T follicular helper cell (primary cell): Measurements from ENCODE around the gene ATRX.
"Not testable (repeated sequence)": the region's sequence is repeated elsewhere in the genome, so short reads cannot be mapped to it uniquely, and the experiment has no call there.

Source experiments
- DNase-seq: peaks from one replicate; pipeline ENCODE4 v3.0.0-alpha.2; 2020; ENCODE audit warnings: low read depth

ATRX gene

GRCh38 chrX:77500164-77500563 lies 285.9 kb downstream of the ATRX start:
- not testable (repeated sequence) for DNase-seq

- DNase-seq = no peak
These were observed 292.1 kb downstream of the ATRX start for GRCh38 chrX:77493677-77494553.

- no peak for DNase-seq
These were observed 302.0 kb downstream of the ATRX start for GRCh38 chrX:77484045-77484444.

- no peak for DNase-seq
These were observed 330.6 kb downstream of the ATRX start for GRCh38 chrX:77455437-77455836.
